SK-N-SH (cell line): ENCODE data around the gene MAPK9. TPM values are rescaled to one million over a fixed set of nuclear protein-coding genes. Genes with fewer than 3 reads are reported as not detected.

Experiments used
- CTCF ChIA-PET: fragments of 300-600, 350-600 bp; formaldehyde crosslinking; extraction: SDS; loops from one replicate; lab custom pipeline; 2021; lab: Yijun Ruan, JAX
- POLR2A ChIA-PET: fragments of 350-600 bp; sonication (Branson Sonifier 250); formaldehyde crosslinking; extraction: SDS; loops from one replicate; lab custom pipeline; 2020; ENCODE audit warnings: antibody characterized with exemption, inconsistent platforms; lab: Yijun Ruan, JAX
- DNase-seq: peaks from one replicate; pipeline ENCODE4 v3.0.0; 2012
- H2AFZ ChIP-seq: fragments of 200-600 bp; sonication (generic); 2 replicates; pipeline ENCODE4 v1.8.1; 2016; ENCODE audit warnings: antibody characterized with exemption, mild to moderate bottlenecking, low read depth
- H3F3A ChIP-seq: fragments of 200-600 bp; sonication (generic); replicated peaks from 2 replicates; pipeline ENCODE3; 2016; ENCODE audit warnings: antibody characterized with exemption, mild to moderate bottlenecking; ENCODE audit not compliant: insufficient read depth
- H3K27ac ChIP-seq, 2 experiments: fragments of 200-500 bp in 1 of 2; fragments of 200-600 bp in 1 of 2; sonication (Bioruptor generic) in 1 of 2; sonication (generic), shearing (Covaris generic) in 1 of 2; 2 replicates each; pipeline versions ENCODE4 v1.5.1 to v1.6.1; 2014 to 2016; ENCODE audit warnings: low read depth in 2 of 2, inconsistent platforms in 1 of 2, low read length in 1 of 2, mild to moderate bottlenecking in 1 of 2, mixed read lengths in 1 of 2
- H3K27me3 ChIP-seq: fragments of 200-600 bp; sonication (generic), shearing (Covaris generic); 2 replicates; pipeline ENCODE4 v1.6.1; 2016; ENCODE audit warnings: mixed run types; ENCODE audit not compliant: insufficient read depth
- H3K36me3 ChIP-seq, 2 experiments: fragments of 200-500 bp in 1 of 2; fragments of 200-600 bp in 1 of 2; sonication (Bioruptor generic) in 1 of 2; sonication (generic) in 1 of 2; replicated peaks in 1 of 2; 2 replicates each; pipeline versions ENCODE3 to v1.5.1; 2014 to 2016; ENCODE audit warnings: low read length in 1 of 2, mild to moderate bottlenecking in 1 of 2; ENCODE audit not compliant: insufficient read depth in 2 of 2, control insufficient read depth in 1 of 2
- H3K4me1 ChIP-seq, 2 experiments: fragments of 200-500 bp in 1 of 2; fragments of 200-600 bp in 1 of 2; sonication (Bioruptor generic) in 1 of 2; sonication (generic), shearing (Covaris generic) in 1 of 2; 2 replicates each; pipeline versions ENCODE4 v1.5.1 to v1.6.1; 2014 to 2016; ENCODE audit warnings: low read depth in 1 of 2, low read length in 1 of 2, mixed run types in 1 of 2; ENCODE audit not compliant: insufficient read depth in 2 of 2, control insufficient read depth in 1 of 2
- H3K4me2 ChIP-seq: fragments of 200-600 bp; sonication (generic), shearing (Covaris generic); 2 replicates; pipeline ENCODE4 v1.6.1; 2017; ENCODE audit warnings: mixed run types
- H3K4me3 ChIP-seq, 2 experiments: fragments of 200-500 bp in 1 of 2; fragments of 200-600 bp in 1 of 2; sonication (Bioruptor generic) in 1 of 2; sonication (generic), shearing (Covaris generic) in 1 of 2; 2 replicates each; pipeline versions ENCODE4 v1.5.1 to v1.8.1; 2014 to 2016; ENCODE audit warnings: low read depth in 2 of 2, inconsistent platforms in 1 of 2, low read length in 1 of 2, mild to moderate bottlenecking in 1 of 2, mixed read lengths in 1 of 2, moderate library complexity in 1 of 2
- H3K79me2 ChIP-seq: fragments of 200-600 bp; sonication (generic); 2 replicates; pipeline ENCODE4 v1.8.1; 2017; ENCODE audit warnings: mild to moderate bottlenecking; ENCODE audit not compliant: insufficient read depth
- H3K9ac ChIP-seq: fragments of 200-600 bp; sonication (generic); 2 replicates; pipeline ENCODE4 v1.6.1; 2017; ENCODE audit warnings: mixed run types
- H3K9me2 ChIP-seq: fragments of 200-600 bp; sonication (generic); 2 replicates; pipeline ENCODE4 v1.6.1; 2017; ENCODE audit warnings: mixed run types
- H3K9me3 ChIP-seq: fragments of 200-600 bp; sonication (generic); 2 replicates; pipeline ENCODE4 v1.6.1; 2017; ENCODE audit warnings: mixed run types, mild to moderate bottlenecking, moderate library complexity
- H4K20me1 ChIP-seq: fragments of 200-600 bp; sonication (generic); 2 replicates; pipeline ENCODE4 v1.6.1; 2017; ENCODE audit warnings: mild to moderate bottlenecking, mixed run types; ENCODE audit not compliant: insufficient read depth
- CHD2 ChIP-seq: fragments of 150-350 bp; IDR thresholded peaks from 2 replicates; pipeline ENCODE4 v1.6.1; 2018; ENCODE audit warnings: low read length; ENCODE audit not compliant: partially characterized antibody
- ELF1 ChIP-seq: IDR thresholded peaks from 2 replicates; pipeline ENCODE4 v1.4.0; 2012
- FOSL2 ChIP-seq: IDR thresholded peaks from 2 replicates; pipeline ENCODE4 v1.4.0; 2012; ENCODE audit warnings: low read depth, mild to moderate bottlenecking, moderate library complexity, borderline replicate concordance
- JUND ChIP-seq: IDR thresholded peaks from 2 replicates; pipeline ENCODE4 v1.4.0; 2012
- MEF2A ChIP-seq: IDR thresholded peaks from 2 replicates; pipeline ENCODE4 v1.4.0; 2012; ENCODE audit warnings: low read depth, borderline replicate concordance
- NFIC ChIP-seq: IDR thresholded peaks from 2 replicates; pipeline ENCODE4 v1.4.0; 2012; ENCODE audit warnings: borderline replicate concordance
- POLR2AphosphoS5 ChIP-seq: IDR thresholded peaks from 2 replicates; pipeline ENCODE4 v1.6.1; 2012; ENCODE audit warnings: low read depth, low read length
- RAD21 ChIP-seq: IDR thresholded peaks from 2 replicates; pipeline ENCODE4 v1.6.1; 2012; ENCODE audit warnings: mild to moderate bottlenecking, low read length
- RCOR1 ChIP-seq: fragments of 150-350 bp; IDR thresholded peaks from 2 replicates; pipeline ENCODE4 v1.6.1; 2017; ENCODE audit warnings: antibody characterized with exemption, low read length
- REST ChIP-seq: IDR thresholded peaks from 2 replicates; pipeline ENCODE4 v1.6.1; 2012; ENCODE audit warnings: mild to moderate bottlenecking, low read depth, low read length, moderate library complexity
- RXRA ChIP-seq: IDR thresholded peaks from 2 replicates; pipeline ENCODE4 v1.4.0; 2012; ENCODE audit warnings: low read depth, mild to moderate bottlenecking, borderline replicate concordance
- TEAD4 ChIP-seq: IDR thresholded peaks from 2 replicates; pipeline ENCODE4 v1.4.0; 2012; ENCODE audit warnings: mild to moderate bottlenecking, borderline replicate concordance; ENCODE audit not compliant: insufficient read depth
- WGBS: methylation state at CpG from one replicate; pipeline ENCODE4 v1.1.6; 2017; ENCODE audit warnings: low lambda C conversion rate; 5-methylcytosine and 5-hydroxymethylcytosine counted together
- polyA plus RNA-seq, 3 experiments: library from polyadenylated mRNA; depleted of rRNA; stranded (reverse); fragments of >200 nt; gene quantifications; 2 replicates each; pipeline ENCODE4 v1.2.3, GENCODE V29; 2012
- TF ChIP-seq, protein P1 (sequence below): IDR thresholded peaks from 2 replicates; pipeline ENCODE4 v1.4.0; 2012; ENCODE audit warnings: low read depth, borderline replicate concordance
- TF ChIP-seq, protein P2 (sequence below): IDR thresholded peaks from 2 replicates; pipeline ENCODE4; 2012
- TF ChIP-seq, protein P3 (sequence below): IDR thresholded peaks from 2 replicates; pipeline ENCODE4 v1.4.0; 2012; ENCODE audit warnings: low read depth
- TF ChIP-seq, protein P4 (sequence below): fragments of 150-350 bp; IDR thresholded peaks from 2 replicates; pipeline ENCODE4 v1.6.1; 2017; ENCODE audit warnings: antibody characterized with exemption, low read length, low read depth, borderline replicate concordance
- TF ChIP-seq, protein P5 (sequence below): fragments of 150-350 bp; IDR thresholded peaks from 2 replicates; pipeline ENCODE4 v1.6.1; 2016; ENCODE audit warnings: mild to moderate bottlenecking, low read depth, low read length

Gene MAPK9
- polyA plus RNA-seq, 1 of the 3 experiments (the other 2 are of a cell fraction) = 23.9 TPM

DNA sequence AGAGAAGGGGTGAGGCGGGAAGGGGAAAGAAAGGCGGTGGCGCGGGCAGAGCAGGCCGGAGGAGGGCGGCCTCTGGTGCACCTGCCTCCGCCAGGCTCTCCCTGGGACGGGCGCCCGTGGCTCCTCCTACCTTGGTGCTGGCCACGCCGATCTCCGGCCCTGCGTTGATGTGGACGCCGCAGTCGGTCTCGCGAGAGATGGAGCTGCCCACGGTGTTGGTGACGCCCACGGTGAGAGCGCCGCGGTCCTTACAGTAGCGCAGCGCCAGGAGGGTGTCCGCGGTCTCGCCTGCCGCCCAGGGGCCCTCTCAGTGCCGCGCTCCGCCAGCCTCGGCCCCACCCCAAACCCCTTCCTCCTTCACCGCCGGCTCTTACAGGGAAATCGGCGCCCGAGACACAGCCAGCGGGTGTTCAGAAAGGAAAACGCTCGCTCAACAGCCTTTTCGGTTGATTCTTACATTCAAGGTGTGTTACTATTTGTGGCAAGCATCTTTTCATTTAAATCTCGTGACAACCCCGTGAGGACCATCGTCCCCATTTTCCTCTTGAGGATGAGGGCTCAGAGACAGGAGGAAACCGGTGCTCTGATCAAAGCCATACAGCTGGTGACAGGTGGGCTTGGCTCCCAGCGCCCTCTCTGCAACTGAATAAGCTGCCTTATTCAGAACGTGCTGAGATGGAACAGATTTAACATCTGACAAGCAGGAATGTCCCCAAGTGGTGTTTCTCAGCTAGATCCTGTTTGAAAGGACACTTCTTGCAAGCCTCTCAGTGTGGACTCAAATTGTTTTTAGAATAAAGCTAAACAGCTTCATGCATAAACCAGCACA is 22.0 kb upstream of the MAPK9 start:
- Histone ChIP-seq H3K79me2 (no peaks in the 10 kb centered on the region), H2AFZ (peak overlapping the region; percentile 87), H3K9me3 (no peaks in the 10 kb centered on the region), H3K9me2 (no peaks in the 10 kb centered on the region), H3K27me3 (no peaks in the 10 kb centered on the region), H3K4me3 (peak overlapping the region; percentile 59), H3K9ac (peak overlapping the region; percentile 60), H3K36me3 (no peaks in the 10 kb centered on the region), H3K27ac (peak overlapping the region in 1 of 2 experiments; percentile 76; a peak in 2 of 4 replicates), H3K4me2 (peak overlapping the region; percentile 79), H3K4me1 (peaks cover 0 to 2% of the 10 kb centered on the region in 2 experiments; a peak in 1 of 4 replicates), H4K20me1 (no peaks in the 10 kb centered on the region), H3F3A (no peaks in the 10 kb centered on the region)
- TF ChIP-seq, protein P1, sequence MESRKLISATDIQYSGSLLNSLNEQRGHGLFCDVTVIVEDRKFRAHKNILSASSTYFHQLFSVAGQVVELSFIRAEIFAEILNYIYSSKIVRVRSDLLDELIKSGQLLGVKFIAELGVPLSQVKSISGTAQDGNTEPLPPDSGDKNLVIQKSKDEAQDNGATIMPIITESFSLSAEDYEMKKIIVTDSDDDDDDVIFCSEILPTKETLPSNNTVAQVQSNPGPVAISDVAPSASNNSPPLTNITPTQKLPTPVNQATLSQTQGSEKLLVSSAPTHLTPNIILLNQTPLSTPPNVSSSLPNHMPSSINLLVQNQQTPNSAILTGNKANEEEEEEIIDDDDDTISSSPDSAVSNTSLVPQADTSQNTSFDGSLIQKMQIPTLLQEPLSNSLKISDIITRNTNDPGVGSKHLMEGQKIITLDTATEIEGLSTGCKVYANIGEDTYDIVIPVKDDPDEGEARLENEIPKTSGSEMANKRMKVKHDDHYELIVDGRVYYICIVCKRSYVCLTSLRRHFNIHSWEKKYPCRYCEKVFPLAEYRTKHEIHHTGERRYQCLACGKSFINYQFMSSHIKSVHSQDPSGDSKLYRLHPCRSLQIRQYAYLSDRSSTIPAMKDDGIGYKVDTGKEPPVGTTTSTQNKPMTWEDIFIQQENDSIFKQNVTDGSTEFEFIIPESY = peak; percentile 95
- peak; percentile 99 for TF ChIP-seq CHD2
- TF ChIP-seq POLR2AphosphoS5 = peak; percentile 14; the same call in 1 of the 2 replicates
- TF ChIP-seq JUND = no peak
- ChIA-PET POLR2A (interaction anchor here (0.6 to 1.2 kb wide), 4 partner anchors 10 to 152 kb away, joined by 3 to 6 read pairs (median 4); partner anchors contain the start of gene GFPT2), CTCF (interaction anchor here (0.6 to 4.6 kb wide), 9 partner anchors 9 to 160 kb away, joined by 3 to 131 read pairs (median 27); no protein-coding TSS in a partner anchor)
- 49% methylated on average over 27 of the region's 50 CpGs for WGBS
- DNase-seq = peak; percentile 91

DNA sequence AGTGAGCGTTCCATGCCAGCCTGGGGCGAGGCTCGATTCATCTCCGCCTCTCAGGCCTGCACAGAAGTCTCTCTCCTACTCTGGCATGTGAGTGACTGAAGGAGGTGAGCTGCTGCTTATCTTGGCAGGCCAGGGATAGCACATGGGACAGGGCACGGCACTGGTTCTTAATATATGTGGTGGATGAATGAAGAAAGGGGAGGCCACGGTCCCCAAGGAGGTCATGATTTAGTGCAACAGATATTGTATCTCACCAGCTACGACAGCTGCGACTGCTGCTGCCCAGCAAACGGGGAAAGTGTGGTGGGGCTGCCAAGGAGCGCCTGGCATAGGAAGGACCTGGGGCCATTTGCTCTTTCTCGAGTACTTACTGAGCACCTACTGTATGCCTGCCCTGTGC is 19.3 kb upstream of the MAPK9 start:
- Histone ChIP-seq H3K4me1 (peaks cover 0 to 2% of the 10 kb centered on the region in 2 experiments; a peak in 1 of 4 replicates), H2AFZ (no peak overlapping the region), H3K36me3 (no peaks in the 10 kb centered on the region), H3F3A (no peaks in the 10 kb centered on the region), H3K4me2 (no peak overlapping the region), H3K27me3 (no peaks in the 10 kb centered on the region), H3K27ac (no peak overlapping the region), H3K79me2 (no peaks in the 10 kb centered on the region), H3K9me3 (no peaks in the 10 kb centered on the region), H4K20me1 (no peaks in the 10 kb centered on the region), H3K4me3 (no peak overlapping the region), H3K9ac (no peak overlapping the region), H3K9me2 (no peaks in the 10 kb centered on the region)
- CTCF ChIA-PET = interaction anchor here (0.7 to 3.2 kb wide), 3 partner anchors 13 to 17 kb away, joined by 3 to 20 read pairs (median 6); no protein-coding TSS in a partner anchor
- WGBS = 79% methylated on average over 8 of the region's 11 CpGs
- POLR2A ChIA-PET = no interaction called here
- DNase-seq = no peak
- TF ChIP-seq ELF1 = no peak
- no peak for TF ChIP-seq NFIC
- no peak for TF ChIP-seq TEAD4
- TF ChIP-seq FOSL2 = no peak
- TF ChIP-seq, protein P2, sequence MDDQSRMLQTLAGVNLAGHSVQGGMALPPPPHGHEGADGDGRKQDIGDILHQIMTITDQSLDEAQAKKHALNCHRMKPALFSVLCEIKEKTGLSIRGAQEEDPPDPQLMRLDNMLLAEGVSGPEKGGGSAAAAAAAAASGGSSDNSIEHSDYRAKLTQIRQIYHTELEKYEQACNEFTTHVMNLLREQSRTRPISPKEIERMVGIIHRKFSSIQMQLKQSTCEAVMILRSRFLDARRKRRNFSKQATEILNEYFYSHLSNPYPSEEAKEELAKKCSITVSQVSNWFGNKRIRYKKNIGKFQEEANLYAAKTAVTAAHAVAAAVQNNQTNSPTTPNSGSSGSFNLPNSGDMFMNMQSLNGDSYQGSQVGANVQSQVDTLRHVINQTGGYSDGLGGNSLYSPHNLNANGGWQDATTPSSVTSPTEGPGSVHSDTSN = no peak
- TF ChIP-seq, protein P3, sequence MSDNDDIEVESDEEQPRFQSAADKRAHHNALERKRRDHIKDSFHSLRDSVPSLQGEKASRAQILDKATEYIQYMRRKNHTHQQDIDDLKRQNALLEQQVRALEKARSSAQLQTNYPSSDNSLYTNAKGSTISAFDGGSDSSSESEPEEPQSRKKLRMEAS = no peak
- TF ChIP-seq RAD21 = no peak
- no peak for TF ChIP-seq REST
- TF ChIP-seq, protein P4, sequence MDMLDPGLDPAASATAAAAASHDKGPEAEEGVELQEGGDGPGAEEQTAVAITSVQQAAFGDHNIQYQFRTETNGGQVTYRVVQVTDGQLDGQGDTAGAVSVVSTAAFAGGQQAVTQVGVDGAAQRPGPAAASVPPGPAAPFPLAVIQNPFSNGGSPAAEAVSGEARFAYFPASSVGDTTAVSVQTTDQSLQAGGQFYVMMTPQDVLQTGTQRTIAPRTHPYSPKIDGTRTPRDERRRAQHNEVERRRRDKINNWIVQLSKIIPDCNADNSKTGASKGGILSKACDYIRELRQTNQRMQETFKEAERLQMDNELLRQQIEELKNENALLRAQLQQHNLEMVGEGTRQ = no peak
- TF ChIP-seq, protein P5, sequence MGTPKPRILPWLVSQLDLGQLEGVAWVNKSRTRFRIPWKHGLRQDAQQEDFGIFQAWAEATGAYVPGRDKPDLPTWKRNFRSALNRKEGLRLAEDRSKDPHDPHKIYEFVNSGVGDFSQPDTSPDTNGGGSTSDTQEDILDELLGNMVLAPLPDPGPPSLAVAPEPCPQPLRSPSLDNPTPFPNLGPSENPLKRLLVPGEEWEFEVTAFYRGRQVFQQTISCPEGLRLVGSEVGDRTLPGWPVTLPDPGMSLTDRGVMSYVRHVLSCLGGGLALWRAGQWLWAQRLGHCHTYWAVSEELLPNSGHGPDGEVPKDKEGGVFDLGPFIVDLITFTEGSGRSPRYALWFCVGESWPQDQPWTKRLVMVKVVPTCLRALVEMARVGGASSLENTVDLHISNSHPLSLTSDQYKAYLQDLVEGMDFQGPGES = no peak
- no peak for TF ChIP-seq RCOR1
- no peak for TF ChIP-seq RXRA
- TF ChIP-seq MEF2A = no peak
